GM12872 (cell line): ENCODE data around the gene RSRC1.

ENCODE experiments used
- CTCF ChIP-seq: IDR thresholded peaks from 3 replicates; pipeline ENCODE4 v1.5.1; 2011; ENCODE audit warnings: low read depth, mild to moderate bottlenecking, low read length, moderate library complexity; ENCODE audit not compliant: insufficient read depth

RSRC1 gene

GRCh38 chr3:158339638-158340037, 229.7 kb downstream of the RSRC1 start:
- no peak for TF ChIP-seq CTCF

GRCh38 chr3:158347966-158348365, 238.1 kb downstream of the RSRC1 start:
- no peak for TF ChIP-seq CTCF

GRCh38 chr3:158350971-158351370, 241.1 kb downstream of the RSRC1 start:
- no peak for TF ChIP-seq CTCF

GRCh38 chr3:158352551-158352950, 242.7 kb downstream of the RSRC1 start:
- no peak for TF ChIP-seq CTCF

GRCh38 chr3:158354713-158355112, 244.8 kb downstream of the RSRC1 start:
- no peak for TF ChIP-seq CTCF

- no peak for TF ChIP-seq CTCF
Observed at GRCh38 chr3:158355623-158356588, 246.0 kb downstream of the RSRC1 start.

GRCh38 chr3:158359339-158359738, 249.4 kb downstream of the RSRC1 start:
- TF ChIP-seq CTCF = no peak
